Activated T-cell treated with anti-CD3 and anti-CD28 coated beads for 48 hours (primary cell): ENCODE measurements around the gene SEC31B.

Source experiments
- DNase-seq: peaks from one replicate; pipeline ENCODE4 v3.0.0-alpha.2; 2020; ENCODE audit warnings: low read depth

SEC31B gene

DNA sequence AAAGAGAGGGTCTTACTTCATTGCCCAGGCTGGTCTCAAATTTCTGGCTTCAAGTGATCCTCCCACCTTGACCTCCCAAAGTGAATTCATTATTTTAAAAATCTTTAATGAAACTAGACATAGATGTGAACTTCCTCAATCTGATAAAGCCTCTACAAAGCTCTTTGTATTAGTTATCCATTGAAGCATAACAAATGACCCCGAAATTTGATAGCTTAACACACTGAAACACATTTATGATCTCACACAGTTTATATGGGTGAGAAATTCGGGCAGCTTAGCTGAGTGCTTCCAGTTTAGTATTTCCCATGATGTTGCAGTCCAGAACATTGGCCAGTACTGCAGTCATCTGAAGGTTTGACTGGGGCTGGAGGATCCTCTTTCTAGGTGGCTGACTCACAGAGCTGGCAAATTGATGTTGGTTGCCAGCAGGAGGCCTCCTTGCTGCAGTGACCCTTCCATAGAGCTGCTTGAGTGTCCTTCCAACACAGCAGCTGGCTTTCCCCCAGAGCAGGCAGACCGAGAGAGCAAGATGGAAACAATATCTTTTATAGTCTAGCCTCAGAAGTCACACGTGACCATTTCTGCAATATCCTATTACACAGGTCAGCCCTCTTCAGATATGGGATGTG is 73.4 kb downstream of the SEC31B start:
- no peak for DNase-seq

DNA sequence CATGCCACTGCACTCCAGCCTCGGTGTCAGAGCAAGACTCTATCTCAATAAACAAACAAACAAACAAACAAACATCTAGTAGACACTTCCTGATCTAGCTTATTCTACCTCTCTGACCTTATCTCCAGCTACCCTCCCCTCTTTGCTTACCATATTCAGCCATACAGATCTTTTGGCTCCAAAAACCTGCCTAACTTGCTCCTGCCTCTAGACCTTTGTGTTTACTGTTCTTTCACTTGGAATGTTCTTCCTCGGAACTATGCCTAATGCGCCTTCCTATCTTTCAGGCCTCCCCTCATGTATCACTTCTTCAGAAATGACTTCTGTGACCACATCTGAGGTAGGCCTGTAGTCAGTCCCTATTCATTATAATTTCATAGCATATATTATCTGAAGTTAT is 77.1 kb downstream of the SEC31B start:
- DNase-seq = no peak

DNA sequence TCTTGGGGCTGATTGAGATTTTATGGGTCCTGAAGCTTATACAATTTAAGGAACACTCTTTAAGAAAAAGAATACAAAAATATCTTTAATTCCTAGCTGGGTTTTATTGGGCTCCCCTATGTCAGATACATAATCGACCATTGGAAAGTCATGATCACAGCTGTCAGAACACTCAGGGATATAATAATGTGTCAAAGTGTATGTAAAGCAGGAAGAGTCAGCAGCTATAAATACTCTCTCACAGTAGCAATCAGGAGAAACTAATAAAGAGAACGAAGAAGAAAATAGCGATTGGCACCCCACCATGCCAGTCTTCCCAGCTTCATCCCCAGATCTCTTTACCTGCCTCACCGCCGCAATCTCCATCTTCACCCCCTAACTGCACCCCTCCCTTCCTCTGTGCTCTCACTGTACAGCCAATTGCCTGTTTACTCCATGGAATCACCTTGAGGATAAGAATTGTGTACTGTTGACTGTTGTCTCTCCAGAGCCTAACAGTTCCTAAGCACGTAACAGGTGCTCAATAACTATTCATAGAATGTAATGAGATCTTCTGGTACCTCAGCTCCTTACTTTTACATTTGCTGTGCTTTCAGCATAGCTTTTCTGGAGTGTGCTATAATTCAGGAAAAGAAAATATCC is 80.9 kb downstream of the SEC31B start:
- DNase-seq = no peak
